Hippocampal formation (tissue), 2 donors: ENCODE data around the gene MYO1D.
A peak's percentile ranks its signal among the peaks of the same experiment; 100 is the strongest.
"Not testable (repeated sequence)": the region's sequence is repeated elsewhere in the genome, so short reads cannot be mapped to it uniquely, and the experiment has no call there.

Source experiments
- DNase-seq, 2 donors: peaks; one replicate each; lab custom pipeline; 2025; lab: John Stamatoyannopoulos, UW

MYO1D gene

GRCh38 chr17:32671896-32672295, 205.0 kb downstream of the MYO1D start:
- DNase-seq, result no peak

- DNase-seq, result no peak
Measured at GRCh38 chr17:32664936-32665583, 211.9 kb downstream of the MYO1D start.

- peak in 1 of 2 donors; percentile 16 for DNase-seq
Measured at GRCh38 chr17:32660496-32660985, 216.4 kb downstream of the MYO1D start.

GRCh38 chr17:32659419-32659842, 217.5 kb downstream of the MYO1D start:
- peak; percentile 72 to 81 for DNase-seq

GRCh38 chr17:32658470-32659418, 218.2 kb downstream of the MYO1D start:
- no peak for DNase-seq

- no peak for DNase-seq
Measured at GRCh38 chr17:32656886-32657285, 220.0 kb downstream of the MYO1D start.

- no peak for DNase-seq
Measured at GRCh38 chr17:32654324-32654723, 222.6 kb downstream of the MYO1D start.

GRCh38 chr17:32651084-32651483, 225.8 kb downstream of the MYO1D start:
- DNase-seq, result no peak

- no peak for DNase-seq
Measured at GRCh38 chr17:32648450-32648849, 228.5 kb downstream of the MYO1D start.

- DNase-seq, result no peak
Measured at GRCh38 chr17:32646941-32647340, 230.0 kb downstream of the MYO1D start.

- DNase-seq, result not testable (repeated sequence)
Measured at GRCh38 chr17:32641514-32641913, 235.4 kb downstream of the MYO1D start.

- no peak for DNase-seq
Measured at GRCh38 chr17:32636598-32637218, 240.2 kb downstream of the MYO1D start.

- no peak for DNase-seq
Measured at GRCh38 chr17:32634167-32634566, 242.8 kb downstream of the MYO1D start.

- DNase-seq, result no peak
Measured at GRCh38 chr17:32631341-32632096, 245.4 kb downstream of the MYO1D start.

GRCh38 chr17:32629563-32630190, 247.2 kb downstream of the MYO1D start:
- no peak for DNase-seq

GRCh38 chr17:32628271-32629044, 248.5 kb downstream of the MYO1D start:
- DNase-seq, result no peak

- peak; percentile 74 to 77 for DNase-seq
Measured at GRCh38 chr17:32627239-32627996, 249.5 kb downstream of the MYO1D start.

- DNase-seq, result peak in 1 of 2 donors; percentile 50
Measured at GRCh38 chr17:32626379-32626791, 250.5 kb downstream of the MYO1D start.

- peak in 1 of 2 donors; percentile 13 for DNase-seq
Measured at GRCh38 chr17:32625971-32626370, 251.0 kb downstream of the MYO1D start.

GRCh38 chr17:32623196-32623595, 253.7 kb downstream of the MYO1D start:
- DNase-seq, result no peak
